GM11168 (cell line): ENCODE data around the gene RAB3C.

Source experiments
- in situ Hi-C: fragments of 300-500 bp; cut with MboI; formaldehyde crosslinking; loops from one replicate; pipeline ENCODE4 v1.12.0; 2022; ENCODE audit warnings: low sequenced_read_pairs; ENCODE audit not compliant: unreplicated experiment

The RAB3C gene

DNA sequence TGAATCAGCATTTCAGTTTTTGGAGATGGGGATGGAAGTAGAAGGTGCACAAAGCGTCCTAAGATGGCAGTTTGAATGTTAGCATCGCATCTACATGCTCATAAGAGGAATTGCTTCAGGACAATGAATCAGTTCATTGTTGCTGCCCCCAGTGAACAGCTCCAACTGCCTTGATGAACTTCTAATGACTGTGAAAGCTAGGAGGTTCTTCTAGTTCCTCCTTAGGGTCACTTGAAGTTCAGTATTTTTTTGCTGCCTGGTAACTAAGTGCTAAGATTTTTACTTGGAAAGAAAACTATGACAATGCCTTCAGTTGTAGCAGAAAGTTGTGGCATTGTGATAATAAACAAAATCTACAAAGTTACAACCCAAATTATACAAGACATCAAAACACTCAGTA lies 271.6 kb downstream of the RAB3C start:
- in situ Hi-C loops = no loop called here

DNA sequence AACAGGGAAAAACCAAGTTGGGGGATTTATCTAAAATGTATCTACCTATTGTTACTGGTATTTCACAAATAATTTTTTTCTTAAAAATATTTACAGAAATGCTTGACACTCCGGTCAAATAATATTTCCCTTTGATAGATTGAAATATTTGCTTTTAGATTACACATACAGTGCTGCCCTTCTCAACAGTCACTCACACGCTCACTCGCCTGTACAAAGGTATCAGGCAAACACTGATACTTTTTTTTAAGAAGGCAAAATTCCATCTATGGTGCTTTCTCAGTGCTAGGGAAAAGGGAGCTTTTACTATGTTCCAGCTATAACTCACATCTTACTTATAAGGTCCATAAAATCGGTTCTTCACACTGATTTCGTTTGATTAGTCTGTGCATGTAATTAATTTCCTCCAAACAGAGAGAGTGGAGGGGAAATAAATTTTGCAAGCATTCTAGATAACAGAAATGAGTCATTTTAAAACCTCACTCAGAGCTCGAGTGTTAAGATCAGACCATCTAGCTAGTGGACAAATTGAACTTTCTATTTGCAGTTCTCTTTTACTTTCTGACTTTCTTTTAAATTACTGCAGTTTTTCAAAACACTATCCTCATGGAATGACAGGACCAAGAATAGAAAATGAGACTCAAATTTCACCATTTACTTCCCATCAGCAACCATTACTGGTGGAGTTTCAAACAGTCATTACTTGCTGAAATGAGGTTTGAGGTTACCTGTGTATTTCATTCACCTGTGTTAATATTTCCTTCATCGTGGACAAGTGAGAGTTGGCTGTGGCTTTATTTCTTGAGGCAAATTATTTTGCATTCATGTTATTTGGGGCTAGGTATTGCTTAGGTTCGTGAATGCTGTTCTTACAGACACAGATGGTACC lies 273.2 kb downstream of the RAB3C start:
- in situ Hi-C loops = no loop called here

DNA sequence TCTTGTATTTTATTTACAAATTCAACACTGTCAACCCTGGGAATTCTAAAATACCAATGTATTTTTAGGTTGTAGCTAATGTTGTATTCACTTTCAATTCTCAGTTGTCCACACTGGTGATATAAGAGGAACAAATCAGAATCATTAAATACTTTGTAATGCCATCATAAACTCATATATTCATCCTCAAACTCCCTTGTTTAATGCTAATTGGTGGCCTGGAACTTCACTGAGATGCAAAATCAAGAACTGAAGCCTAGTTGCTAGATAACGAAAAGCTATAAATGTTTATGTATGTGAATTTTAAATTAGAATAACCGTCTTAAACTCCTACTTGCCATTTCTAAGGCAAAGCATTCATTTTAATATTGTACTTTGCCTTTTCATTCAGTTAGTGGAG lies 274.7 kb downstream of the RAB3C start:
- in situ Hi-C loops = no loop called here

DNA sequence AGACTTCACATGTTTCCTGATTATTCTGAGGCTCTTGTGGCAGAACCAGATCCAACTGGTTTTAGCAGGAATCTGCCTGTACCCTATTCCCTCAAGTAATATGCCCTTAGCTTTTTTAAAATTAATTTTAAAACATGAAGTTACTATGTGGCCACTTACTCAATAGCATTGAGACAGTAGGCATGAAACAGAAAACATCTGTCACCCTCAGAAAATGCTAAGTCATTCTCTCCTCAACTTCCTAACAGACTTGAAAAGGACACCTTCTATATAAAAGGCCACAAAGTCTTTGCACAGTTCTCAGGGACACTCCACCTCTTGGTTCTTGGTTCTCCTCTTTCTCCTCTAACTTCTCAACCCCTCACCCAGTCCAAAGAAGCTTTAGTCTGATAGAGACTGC lies 277.8 kb downstream of the RAB3C start:
- in situ Hi-C loops = no loop called here

DNA sequence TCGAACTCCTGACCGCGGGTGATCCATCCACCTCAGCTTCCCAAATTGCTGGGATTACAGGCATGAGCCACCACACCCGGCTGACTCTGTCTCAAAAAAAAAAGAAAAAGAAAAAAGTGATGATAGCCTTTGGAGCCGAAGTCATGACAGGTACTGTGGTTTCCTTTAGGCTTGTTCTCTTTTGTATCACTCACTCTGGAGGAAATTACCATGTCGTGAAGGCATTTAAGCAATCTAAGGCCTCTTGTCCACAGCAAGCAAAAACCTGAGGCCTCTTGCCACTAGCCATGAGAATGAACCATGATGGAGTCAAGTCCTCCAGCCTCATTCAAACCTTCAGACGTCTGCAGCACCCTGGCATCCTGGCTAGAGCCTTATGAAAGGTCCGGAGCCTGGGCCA lies 286.1 kb downstream of the RAB3C start:
- in situ Hi-C loops = no loop called here

DNA sequence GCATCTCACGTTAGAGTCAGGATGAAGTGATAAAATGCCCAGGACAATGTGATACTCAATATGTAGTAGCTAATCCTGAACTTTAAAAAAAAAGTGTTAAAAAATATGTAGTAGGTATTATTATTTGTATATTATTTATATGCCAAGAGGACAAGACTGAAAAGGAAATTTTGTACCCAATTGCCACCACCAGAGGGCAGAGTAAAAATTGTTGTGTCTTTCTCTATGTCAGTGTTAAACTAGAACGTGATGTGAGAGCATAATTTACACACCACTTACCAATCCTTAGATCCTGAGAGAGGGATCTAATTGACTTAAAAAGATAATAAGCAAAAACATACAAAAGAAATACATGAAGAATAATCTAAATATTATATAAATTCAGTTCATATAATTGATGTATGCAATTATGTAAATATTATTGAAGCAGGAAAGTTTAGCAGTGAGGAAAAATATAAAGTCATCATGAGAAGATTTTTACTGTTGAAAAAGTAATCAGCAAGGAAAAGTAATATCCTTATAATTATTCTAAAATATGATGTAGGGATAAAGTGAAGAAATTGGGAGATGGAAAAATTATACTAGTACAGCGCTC lies 288.9 kb downstream of the RAB3C start:
- in situ Hi-C loops = no loop called here

DNA sequence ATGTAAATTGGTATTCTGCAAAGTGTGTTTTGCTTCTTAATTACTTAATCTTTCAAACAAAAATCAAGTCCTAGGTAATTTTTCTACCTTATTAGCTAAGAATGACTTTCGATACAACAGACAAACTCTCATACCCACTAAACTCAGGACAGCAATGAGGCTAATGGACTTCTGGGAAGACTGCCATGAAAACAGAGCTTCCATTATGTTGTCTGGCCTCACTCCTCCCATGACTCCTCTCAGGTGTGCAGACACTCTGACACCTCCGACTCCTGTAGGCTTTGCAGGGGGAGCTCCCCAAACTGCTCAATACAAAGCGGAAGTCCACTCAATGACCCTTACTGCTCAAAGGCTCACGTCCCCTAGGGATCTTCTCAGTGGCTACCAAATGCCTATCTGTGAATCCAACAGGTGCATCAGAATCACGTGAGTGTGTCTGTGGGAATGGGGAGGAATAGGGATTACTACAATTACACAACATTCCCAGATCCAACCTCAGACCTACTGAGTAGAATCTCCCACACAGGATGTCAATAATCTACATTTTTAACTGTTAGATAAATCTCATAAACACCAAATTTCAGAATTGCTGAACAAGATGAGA lies 289.9 kb downstream of the RAB3C start:
- in situ Hi-C loops = no loop called here

DNA sequence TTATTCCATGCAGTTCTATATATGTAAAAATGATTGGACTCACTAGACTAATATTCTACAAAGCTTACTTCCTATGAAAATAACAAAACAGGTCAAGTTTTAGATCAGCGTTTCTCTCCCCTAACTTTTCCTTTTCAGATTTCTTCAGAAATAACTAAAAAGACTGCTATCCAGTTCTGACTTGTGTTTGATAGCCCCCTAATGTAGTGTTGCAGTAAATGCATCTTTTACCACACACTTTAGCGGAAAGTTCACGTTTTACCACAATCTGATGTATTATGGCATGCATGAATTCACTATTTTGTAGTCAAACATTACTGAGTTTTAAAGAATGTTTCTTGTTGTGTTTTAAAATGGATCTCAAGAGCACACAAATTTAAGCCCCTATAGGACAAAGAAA lies 292.7 kb downstream of the RAB3C start:
- in situ Hi-C loops = no loop called here

DNA sequence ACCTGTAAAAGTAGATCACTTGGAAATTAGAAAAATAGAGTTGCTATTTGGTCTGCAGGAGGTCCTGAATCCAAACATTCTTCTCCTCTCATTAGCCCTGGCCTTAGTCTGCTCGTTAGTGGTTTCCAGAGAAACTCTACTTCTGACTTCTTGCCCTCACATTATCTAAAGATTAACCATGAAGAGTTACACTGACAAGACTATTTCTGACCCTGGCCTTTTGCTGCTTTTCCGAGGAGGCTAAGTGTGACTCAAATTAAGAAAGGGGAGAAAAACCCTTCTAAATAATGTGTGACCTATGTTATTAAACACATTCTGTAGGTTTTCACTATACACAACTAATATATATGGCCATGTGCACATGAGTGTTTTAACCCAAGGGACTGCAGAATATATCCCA lies 302.4 kb downstream of the RAB3C start:
- in situ Hi-C loops = no loop called here

DNA sequence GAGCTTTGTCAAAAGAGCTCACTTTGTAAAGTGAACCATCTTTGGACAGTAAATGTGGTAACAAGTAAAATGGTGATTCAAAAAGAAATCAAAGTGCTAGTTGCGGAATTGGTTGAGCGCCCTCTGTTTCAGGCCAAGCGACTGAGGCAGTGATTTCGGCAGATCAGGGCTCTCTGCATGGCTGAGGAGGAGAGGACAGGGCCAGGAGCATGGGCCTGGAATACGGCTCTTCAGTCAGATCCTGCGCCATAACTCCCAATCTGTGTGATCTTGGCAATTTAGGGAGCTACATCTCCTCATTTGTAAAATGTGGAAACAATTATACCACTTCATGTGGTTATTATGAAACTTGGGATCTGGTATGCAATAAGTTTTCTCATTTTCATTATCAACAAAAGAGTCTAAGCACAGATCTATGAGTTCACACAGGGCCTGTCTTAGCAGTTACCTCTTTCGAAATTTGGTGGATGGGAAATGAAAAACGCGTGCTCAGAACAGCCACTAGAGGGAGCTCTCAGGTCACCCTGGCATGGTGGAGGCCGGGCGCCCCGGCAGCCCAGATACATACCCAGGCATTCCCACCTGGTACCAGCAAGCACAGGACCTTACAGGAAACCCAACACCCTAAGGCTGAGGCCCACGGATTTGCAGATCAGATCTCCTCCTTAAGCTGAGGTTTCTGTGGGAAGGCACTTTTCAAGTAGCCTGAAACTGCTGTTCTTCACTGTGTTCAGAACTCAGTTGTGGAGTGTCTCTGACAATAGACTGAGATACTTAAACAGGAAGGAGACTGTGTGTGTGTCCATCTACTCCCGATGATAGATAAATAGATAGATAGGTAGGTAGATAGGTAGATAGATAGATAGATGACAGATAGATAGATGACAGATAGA lies 303.7 kb downstream of the RAB3C start:
- in situ Hi-C loops = no loop called here

DNA sequence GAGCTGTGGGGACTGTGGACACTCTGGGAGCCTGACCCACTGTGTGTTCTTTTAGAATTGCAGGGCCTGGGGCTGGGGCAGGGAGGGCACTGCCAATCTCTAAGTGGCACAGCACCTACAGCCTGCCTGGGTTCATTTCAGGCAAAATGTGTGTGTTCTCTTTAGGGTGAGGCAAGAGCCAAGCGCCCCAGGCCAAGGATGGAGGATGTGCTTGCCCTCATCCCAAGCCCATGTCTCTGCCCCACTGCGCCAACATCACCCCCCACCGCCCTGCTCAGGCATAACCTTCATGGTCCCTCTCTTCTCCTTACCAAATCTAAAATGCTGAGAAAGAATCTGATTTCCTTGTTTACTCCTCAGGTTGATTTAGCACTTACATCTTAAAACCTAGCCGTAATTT lies 304.4 kb downstream of the RAB3C start:
- in situ Hi-C loops = no loop called here

DNA sequence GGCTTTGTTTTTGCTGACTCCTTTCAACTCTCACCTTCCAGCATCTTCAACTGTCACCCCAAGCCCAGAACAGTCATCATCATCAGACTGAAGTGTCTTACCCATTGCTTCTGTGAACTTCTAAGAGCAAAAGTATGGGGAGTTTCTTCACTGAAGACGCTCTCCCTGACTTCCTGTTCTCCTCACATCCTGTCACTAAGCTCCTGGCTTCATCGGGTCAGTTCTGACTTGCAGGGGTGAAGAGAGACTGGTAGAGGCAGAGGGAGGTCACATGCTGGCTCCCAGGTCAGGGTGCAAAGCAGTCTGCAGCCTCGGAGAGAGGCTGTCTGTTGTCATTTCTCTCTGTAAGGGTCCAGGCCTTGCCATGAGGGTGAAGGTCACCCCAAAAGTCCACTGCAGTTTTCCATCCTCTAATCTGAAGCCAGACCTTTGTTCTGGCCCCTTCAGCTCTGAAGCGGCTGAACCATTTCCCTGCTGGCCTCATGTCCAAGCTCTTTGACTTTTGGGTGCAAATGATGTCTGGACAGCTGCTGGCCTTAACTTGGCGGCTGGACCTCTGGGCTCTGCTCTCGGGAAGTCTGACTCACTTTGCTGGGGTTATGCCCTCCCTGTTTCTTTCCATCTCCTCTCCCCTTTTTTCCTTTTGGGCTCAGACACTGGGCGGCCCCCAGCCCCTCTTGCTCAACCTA lies 305.0 kb downstream of the RAB3C start:
- in situ Hi-C loops = no loop called here

DNA sequence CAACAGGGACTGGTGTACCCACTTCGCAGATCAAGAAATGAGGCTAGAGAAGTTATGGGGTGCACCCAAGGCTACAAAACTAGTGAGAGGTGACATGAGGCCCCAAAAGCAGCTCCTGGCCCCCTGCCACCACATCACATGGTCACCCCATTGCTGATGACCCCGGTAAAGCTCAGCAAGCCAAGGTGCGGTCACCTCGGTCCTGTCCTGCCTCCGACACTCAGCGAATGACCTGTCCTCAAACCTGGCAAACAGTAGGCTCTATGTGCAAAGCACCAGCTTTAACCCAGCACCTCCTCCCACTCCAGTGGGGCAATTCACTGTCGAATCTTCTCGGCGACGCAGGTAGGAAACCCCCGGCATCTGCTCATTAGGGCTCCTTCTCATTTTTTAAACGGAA lies 307.4 kb downstream of the RAB3C start:
- in situ Hi-C loops = loop anchor here (5.0 to 10.0 kb wide), 3 partner anchors 112 to 485 kb away; no protein-coding TSS in a partner anchor

DNA sequence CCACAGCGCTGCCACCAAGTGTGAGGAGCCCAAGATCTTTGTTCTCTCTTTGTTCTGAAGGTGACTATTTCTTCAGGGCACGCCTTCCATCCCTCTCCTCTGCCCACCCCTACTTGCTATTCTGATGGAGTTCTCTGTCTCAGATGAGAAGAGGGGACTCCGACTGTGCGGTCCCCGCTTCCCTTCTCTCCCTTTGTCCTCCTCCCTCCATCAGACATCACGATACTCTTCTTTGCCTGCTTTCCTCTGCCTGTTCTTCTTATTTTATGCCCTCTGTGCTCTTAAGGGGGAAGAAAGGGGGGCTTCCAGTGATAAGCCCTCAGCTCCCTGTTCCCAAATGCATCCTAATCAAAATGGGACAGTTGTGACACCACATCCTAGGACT lies 307.8 kb downstream of the RAB3C start:
- in situ Hi-C loops = loop anchor here (5.0 to 10.0 kb wide), 3 partner anchors 112 to 484 kb away; no protein-coding TSS in a partner anchor

DNA sequence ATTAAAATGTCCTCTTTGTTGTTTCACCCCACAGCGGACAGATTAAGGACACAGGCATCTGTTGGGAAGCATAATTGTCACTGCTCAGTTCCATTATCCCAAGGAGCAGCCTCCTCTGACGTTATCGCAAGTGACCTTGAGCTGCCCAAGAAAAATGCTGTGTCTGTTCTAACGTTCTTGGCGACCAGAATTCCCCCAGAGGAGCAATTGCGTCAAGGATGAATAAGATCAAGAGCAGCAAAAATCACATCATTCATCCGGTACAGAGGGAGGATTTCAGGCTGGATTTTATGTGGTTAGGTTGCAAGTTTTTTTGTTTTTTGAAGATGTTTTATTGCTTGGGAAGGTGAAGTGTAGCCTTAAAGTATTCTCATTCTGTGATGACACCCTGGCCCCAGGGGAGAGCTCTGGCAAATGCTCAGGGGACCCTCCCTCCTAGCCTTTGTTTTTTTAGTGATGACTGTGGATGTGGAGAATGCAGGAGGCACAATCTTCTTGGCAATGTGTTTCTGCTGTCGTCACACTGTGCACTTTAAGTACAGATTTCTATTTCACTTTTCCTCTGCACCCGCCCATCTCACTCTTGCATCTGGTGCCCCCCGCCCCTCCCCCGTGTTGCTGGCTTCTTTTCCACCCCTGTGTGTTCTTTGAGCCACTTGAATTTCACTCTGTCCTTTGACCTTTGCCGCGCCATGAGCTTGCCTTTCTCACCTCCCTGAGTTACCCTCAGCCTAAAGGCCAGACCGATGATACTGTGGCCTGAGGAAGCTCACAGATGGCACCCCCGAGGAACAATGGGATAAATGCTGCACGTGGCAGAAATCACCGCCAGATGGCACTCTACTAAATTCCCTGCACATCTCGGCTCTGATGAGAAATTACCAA lies 308.5 kb downstream of the RAB3C start:
- in situ Hi-C loops = loop anchor here (5.0 to 10.0 kb wide), 3 partner anchors 111 to 483 kb away; no protein-coding TSS in a partner anchor

DNA sequence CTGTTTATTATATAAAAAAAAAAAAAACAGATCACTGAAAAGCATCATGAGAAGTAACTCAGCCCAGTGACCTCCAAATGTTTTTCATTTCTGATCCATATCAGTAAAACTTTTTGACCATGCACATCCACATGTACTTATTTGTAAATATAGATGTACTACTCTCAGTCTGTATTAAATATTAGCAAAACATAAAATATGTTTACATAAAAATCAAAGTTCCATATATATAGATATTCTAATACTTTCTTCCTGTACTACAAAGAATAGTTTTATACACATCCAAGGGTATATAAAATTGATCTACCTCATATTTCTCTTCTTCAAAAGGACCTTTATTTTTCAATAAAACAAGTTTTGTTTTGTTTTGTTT lies 309.1 kb downstream of the RAB3C start:
- in situ Hi-C loops = loop anchor here (5.0 to 10.0 kb wide), 3 partner anchors 110 to 483 kb away; no protein-coding TSS in a partner anchor

DNA sequence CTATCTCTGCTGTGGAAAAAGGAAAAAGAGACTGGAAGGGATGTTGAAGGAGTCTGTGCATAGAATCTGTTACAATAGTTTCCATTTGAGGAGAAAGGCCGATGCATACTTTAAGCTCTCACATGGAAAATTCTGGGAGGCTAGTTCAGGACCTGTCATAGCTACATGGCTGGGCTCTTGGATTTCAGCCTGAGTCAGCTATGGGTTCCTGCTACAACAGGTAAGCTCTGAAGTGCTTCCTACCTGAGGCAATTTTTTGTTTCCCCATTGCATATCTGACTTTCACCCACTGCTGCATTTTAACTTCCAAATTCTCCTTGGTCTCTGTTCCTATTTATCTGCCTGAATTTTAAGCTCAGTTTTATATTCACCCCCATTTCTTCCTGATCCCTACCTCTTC lies 310.7 kb downstream of the RAB3C start:
- in situ Hi-C loops = loop anchor here (5.0 to 10.0 kb wide), 3 partner anchors 109 to 481 kb away; no protein-coding TSS in a partner anchor

DNA sequence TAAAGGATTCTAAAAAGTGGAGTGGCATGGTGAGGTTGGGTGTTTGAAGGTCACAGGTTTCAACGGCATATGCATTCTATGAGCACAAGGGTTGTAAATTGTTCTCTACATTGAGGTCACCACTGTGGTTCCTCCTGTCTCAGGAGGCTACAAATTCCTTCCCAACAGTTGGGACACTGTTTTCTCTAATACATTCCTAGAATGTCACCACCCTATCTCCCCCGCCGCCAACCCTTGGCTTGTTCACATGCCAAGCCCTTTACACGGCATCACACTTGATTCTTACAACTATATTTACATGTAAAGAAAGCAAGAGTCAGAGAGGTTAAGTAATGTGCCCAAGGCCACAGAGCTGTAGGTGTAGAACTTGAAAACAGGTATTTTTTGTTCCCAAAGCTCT lies 315.1 kb downstream of the RAB3C start:
- in situ Hi-C loops = loop anchor here (10.0 kb wide), 2 partner anchors 277 to 477 kb away; no protein-coding TSS in a partner anchor
